Right lobe of liver (tissue), 4 donors: Measurements from ENCODE around the gene YIF1B.

Source experiments
- POLR2A ChIP-seq: fragments of 450-650 bp; IDR thresholded peaks from one replicate; pipeline ENCODE4 v1.6.1; 2017; ENCODE audit warnings: antibody characterized with exemption, mild to moderate bottlenecking
- TF ChIP-seq, protein P1 (sequence below), 4 donors: fragments of 200-600 bp in 3 of 4; fragments of 450-650 bp in 1 of 4; IDR thresholded peaks; one replicate each; pipeline versions ENCODE4 v1.5.1 to v1.8.0; 2016 to 2022; ENCODE audit warnings: antibody characterized with exemption in 4 of 4, mild to moderate bottlenecking in 2 of 4
- donor health status: DM: no; HTN: no; CAD: no.
- donor health status: DM: no; HTN: no; CAD: no.
- donor health status: DM: no; HTN: yes; CAD: no.

DNA sequence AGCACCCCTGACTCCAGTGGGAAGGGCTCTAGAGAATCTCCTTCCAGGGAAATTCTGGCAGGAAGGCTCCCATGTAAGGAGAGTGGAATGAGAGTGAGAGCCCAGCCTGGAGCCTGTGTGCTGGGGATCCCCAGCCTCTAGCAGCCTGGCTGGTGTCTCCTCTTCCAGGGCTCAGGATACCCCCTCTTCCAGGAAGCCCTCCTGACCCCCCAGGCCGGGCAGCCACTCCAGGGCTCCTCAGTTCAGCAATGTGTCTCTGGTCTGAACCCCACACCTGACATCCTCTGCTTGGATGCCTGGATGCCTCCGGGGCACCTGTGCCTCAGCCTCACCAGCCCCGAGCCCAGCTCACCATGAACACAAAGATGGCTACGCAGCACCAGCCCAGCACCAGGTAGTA lies 8.7 kb downstream of the YIF1B start:
- TF ChIP-seq, protein P1, sequence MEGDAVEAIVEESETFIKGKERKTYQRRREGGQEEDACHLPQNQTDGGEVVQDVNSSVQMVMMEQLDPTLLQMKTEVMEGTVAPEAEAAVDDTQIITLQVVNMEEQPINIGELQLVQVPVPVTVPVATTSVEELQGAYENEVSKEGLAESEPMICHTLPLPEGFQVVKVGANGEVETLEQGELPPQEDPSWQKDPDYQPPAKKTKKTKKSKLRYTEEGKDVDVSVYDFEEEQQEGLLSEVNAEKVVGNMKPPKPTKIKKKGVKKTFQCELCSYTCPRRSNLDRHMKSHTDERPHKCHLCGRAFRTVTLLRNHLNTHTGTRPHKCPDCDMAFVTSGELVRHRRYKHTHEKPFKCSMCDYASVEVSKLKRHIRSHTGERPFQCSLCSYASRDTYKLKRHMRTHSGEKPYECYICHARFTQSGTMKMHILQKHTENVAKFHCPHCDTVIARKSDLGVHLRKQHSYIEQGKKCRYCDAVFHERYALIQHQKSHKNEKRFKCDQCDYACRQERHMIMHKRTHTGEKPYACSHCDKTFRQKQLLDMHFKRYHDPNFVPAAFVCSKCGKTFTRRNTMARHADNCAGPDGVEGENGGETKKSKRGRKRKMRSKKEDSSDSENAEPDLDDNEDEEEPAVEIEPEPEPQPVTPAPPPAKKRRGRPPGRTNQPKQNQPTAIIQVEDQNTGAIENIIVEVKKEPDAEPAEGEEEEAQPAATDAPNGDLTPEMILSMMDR (IDR thresholded peaks at IDR 0.05) = no peak
- no peak for TF ChIP-seq POLR2A
